Measurements from ENCODE around the gene CORO7.

DNA sequence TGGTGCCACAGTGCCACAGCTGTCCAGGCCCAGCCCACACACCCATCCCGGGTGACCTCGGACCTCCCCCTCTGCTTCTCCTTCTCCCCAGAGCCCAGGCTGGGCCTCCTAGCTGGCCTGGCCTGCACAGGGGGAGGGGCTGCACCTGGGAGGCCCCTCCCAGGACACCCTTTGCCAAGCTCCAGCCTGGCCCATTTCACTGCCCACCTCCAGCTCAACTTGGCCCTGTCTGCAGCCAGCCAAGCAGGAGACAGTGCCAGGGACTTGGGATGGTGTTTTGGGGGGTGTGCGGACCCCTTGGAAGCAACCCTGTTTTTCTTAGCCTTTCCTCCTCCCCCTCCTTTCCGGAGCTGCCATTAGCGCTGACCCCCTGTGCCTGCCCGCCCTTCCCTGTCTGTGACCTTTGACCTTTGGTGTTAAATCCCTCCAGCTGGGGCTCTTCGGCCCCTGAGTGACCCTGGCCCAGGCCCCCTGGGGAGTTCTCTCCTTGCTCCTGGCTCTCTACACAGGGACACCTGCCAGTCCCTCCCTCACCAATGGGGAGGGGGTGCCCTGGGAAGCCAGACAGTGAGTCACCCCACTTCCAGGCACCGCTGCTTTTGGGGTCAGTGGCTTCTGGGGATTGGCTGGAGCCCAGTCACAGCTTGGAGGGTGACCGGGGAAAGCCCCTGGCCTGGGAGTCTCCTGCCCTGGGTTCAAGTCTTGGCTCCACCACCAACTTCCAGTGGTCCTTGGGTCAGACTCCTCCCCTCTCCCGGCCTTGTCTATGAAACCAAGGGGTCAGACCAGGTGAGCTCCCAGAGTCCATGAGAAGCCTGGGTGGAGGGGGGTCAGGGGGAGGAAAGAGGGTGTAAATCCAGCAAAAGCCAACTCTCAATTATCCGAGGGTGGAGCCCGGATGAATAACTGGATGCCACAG lies 98.6 kb downstream of the CORO7 start:
- TF ChIP-seq, protein P1, sequence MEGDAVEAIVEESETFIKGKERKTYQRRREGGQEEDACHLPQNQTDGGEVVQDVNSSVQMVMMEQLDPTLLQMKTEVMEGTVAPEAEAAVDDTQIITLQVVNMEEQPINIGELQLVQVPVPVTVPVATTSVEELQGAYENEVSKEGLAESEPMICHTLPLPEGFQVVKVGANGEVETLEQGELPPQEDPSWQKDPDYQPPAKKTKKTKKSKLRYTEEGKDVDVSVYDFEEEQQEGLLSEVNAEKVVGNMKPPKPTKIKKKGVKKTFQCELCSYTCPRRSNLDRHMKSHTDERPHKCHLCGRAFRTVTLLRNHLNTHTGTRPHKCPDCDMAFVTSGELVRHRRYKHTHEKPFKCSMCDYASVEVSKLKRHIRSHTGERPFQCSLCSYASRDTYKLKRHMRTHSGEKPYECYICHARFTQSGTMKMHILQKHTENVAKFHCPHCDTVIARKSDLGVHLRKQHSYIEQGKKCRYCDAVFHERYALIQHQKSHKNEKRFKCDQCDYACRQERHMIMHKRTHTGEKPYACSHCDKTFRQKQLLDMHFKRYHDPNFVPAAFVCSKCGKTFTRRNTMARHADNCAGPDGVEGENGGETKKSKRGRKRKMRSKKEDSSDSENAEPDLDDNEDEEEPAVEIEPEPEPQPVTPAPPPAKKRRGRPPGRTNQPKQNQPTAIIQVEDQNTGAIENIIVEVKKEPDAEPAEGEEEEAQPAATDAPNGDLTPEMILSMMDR (conservative IDR thresholded peaks at IDR 0.05) = no peak
- TF ChIP-seq EZH2 (IDR thresholded peaks at IDR 0.05; ENCODE audit: low read depth) = no peak

All from PC-9 (cell line).